GM21717 (cell line): ENCODE results near the gene BEGAIN.

Source experiments
- ATAC-seq: cut with Tn5 transposase; IDR thresholded peaks from one replicate; pipeline ENCODE4 v1.9.1; 2021; ENCODE audit warnings: mild to moderate bottlenecking, moderate library complexity; ENCODE audit not compliant: unreplicated experiment

Gene BEGAIN

DNA sequence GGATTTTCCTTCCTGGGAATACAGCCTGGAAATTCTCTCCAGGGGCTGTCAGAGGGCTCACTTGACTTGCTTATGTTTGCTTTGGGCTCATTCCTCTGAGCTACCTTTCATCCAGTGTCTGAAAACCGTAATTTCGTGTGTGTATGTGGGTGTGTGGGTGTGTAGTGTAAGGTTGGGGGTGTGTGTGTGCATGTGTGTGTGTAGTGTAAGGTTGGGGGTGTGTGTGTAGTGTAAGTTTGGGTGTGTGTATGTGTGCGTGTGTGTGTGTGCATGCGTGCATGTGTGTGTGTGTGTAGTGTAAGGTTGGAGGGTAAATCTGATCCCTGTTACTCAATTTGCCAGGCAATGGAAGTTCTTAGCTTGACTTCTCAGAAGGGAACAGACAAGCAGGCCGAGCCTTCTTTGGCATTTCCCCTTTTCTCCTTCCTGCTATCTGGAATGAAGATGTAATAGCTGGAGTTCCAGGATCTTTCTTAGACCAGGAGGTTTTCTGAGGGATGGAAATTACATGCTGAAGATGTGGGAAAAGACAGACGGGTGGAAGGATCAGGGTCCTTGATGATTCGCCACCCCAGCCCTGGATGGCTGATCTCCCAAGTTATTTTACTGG lies 15.5 kb upstream of the BEGAIN start:
- ATAC-seq: no peak

DNA sequence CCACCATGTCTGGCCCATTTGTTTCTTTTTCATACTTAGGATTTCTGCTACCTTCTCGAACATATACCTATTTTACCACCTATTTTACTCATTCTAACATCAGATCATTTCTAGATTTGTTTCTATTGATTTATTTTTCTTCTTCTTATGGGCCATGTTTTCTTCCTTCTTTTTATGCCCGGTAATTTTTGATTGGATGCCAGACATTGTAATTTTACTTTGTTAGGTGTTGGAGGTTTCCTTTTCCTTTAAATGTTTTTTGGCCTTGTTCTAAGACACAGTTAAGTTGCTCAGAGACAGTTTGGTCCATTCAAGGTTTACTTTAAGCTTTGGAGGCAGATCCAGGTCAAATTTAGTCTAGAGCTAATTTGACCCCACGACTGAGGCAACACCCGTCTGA lies 14.7 kb upstream of the BEGAIN start:
- no peak for ATAC-seq

DNA sequence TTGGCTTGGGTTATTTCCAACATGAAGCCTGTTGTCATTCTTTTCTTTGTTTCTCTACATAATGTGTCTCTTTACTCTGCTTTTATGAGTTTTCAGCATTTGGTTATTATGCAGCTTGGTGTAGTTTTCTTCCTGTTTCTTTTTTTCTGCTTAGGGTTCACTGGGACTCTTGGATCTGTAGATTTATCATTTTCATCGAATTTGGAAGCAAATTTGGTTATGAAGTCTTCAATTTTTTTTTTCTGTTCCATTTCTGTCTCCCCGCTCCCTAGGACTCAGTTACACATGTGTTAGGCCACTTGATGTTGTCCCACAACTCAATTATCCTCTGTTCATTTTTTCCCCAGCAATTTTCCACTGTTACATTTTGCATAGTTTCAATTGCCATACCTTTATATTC lies 13.8 kb upstream of the BEGAIN start:
- ATAC-seq: no peak

DNA sequence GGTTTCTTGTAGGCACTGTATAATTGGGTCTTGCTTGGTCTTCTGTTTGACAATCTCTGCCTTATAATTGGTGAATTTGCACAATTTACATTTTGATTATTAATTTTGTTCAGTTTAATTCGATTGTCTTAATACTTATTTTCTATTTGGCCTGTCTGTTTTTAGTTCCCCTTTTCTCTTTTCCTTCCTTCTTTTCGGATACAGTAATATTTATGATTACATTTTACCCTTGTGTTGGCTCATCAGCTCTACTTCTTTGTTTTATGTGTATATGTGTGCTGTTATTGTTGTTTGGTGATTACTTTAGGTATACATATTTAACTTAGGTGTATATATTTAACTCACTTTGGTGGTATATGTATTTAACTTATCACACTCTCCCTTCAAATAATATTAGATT lies 12.8 kb upstream of the BEGAIN start:
- ATAC-seq: no peak

DNA sequence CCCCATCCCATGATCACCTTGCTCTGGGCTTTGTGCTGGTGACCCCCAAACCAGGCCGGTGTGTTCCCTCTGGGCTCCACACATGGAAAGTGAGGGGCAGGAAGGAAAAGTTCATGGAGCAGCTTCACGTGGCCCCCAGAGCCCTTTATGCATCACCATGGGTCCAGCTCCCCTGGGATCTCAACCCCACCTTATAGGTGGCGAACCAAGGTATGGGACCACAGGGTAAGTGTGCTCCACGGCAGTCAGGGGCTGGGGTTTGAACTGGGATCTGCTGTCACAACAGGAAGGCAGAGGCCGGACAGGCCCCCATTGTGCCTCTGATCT lies 7.4 kb upstream of the BEGAIN start:
- no peak for ATAC-seq

DNA sequence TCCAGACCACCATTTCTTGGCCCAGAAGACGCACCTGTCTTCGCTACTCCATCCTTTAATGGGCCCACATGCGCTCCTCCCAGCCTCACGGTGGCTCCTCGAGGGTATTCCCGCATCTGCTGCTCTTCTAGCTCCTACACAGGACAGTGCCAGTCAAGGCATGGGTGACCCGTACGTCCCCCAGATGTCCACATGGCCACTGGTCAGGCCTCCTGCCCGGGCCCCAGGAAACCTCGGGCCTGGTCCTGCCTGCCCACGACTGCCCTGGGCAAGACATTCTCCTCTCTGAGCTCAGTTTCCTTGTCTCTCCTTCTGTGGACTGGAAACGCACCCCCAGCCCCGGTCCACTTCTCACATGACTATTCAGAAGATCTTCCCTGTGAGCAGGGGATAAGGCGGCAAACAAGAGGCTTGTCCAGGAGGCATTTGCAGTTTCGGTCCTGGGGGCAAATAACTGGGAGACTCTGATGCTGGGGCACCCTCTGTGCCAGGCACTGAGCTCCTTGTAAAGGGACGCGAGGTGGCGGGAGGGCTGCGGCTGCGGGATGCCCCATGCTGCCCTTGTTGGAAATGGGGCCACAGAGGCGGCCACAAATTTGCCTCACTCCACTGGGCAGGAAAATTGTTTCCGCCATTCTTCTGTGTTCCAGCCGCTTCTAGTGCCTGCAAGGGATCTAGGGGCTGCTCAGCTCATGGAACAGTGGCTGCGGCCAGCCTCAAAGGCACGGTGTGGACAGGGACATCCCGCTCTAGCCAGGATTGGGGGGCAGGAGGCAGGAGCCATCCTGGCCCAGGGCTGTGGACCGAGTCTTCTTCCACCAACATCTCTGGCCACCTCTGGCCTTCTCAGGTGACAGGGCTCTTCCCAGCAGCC lies 6.8 kb upstream of the BEGAIN start:
- ATAC-seq: no peak

GRCh38 chr14:100592972-100593371 lies 5.8 kb upstream of the BEGAIN start:
- ATAC-seq: no peak

DNA sequence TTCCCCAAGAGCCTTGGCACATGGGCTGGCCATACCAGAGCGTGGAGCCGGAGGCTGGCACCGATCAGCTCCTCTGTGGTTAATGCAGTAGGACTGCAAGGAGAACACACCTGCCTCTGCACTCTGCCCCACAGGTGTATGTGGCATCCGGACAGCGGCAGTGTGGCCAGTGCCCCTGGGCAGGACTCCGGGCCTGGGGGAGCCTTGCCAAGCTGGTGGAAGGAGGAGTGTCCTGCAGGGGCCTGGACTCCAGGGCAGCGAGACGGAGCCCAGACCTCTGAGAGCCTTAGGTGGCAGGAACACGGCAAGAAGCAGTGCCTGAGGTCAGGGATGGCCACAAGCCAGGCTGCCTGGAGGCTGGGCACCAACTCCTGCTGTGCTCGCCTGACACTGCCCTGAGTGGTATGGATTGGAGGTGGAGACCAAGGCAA lies 5.3 kb upstream of the BEGAIN start:
- no peak for ATAC-seq

GRCh38 chr14:100591453-100592371 lies 4.5 kb upstream of the BEGAIN start:
- no peak for ATAC-seq

GRCh38 chr14:100590726-100591452 lies 3.7 kb upstream of the BEGAIN start:
- no peak for ATAC-seq

GRCh38 chr14:100589760-100590469 lies 2.7 kb upstream of the BEGAIN start:
- no peak for ATAC-seq

DNA sequence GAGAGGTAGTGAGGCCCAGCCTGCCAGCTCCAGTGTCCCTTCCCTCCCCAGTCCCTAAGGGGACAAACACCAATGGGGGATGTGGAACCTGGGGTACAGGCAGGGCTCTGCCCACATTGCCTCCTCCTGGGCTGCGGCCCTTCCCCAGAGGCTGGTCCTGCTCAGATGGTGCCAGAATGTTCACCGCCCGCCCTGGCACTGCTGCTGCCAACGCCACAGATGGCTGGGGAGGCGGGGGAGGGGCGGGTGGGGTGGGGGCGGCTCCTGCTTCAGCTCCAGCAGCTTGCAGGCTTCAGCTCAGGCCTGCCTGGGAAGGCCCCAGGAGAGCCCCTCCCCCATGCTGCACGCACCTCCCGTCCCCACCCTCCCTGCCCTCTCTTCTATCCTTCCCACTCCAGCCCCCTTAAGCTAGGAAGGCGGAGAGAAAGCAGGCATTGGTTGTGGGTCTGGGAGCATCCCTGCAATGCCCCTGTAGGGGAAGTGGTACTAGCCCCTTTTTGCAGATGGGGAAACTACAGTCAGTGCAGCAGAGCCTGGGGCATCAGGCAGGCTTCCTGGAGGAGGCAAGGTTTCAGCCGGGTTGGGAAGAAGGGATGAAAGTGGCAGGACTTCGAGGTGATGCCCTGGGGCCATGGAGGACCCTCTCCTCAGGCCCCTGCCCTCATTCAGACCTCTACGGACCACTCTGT lies 2.0 kb upstream of the BEGAIN start:
- no peak for ATAC-seq

DNA sequence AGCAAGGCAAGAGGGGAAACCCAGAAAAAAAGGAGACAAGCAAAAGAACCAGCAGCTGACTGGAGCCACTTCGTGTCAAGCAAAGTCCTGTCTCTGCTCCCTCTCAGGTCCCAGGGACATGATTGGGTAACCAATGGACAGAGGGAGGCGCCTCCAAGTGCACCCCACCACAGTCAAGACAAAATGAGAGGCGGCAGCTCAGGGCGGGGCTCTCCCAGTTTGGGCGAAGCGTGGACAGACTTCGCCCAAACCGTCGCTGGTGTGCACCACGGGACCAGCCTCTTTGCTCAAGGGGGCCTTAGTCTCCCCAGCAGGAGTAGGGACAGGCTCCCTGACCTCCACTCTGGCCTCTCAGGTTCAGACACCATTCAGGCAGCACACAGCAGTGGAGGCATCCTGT lies 1.5 kb upstream of the BEGAIN start:
- ATAC-seq: no peak

GRCh38 chr14:100587763-100588411 lies 670 bp upstream of the BEGAIN start:
- no peak for ATAC-seq

DNA sequence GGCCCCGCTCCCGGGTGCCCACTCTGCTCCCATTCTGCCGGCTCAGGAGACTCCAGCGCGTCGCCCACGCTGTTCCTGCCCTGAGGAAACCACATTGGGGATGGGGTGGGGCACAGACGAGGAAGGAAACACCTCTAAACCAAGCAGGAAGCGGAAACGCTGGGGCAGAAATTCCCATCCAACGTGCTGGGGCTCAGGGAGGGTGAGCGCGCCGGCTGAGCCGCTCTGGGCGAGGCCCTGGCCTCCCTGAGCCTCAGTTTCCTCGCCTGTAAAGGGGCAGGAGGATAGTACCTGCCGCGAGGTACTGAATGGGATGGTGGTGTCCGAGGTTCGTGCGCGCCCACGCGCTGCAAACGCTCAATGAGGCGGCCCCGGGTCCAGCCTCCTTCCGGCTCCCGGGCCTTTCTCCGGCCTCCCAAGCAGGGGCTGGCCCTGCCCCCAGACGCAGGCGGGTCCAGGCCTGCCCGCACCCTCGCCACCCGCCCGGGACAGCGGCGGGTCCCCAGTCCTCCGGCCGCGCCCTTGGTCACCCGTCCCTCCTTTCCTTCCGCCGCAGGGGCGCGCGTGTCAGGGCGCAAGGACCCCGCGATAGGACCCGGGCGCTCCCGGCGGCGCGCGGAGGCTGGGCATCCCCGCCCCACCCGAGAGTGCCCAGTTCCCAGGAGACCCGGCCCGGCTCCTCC lies 673 bp downstream of the BEGAIN start:
- no peak for ATAC-seq

DNA sequence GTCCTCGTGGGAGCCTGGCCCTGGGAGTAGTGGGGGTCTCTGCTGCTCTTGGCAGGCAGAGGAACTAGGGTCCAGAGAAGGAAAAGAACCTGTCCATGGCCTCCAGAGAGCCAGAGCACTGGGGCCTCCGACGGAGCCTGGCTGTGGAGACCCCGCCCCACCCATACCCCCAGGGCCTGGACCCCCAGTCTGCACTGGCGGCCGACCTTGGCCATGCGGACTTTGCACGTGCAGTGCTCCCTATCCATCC lies 1.1 kb downstream of the BEGAIN start:
- ATAC-seq: no peak

- no peak for ATAC-seq
These were observed 1.6 kb downstream of the BEGAIN start for GRCh38 chr14:100585448-100586152.
